Stimulated activated CD4-positive, alpha-beta T cell treated with anti-CD3 and anti-CD28 coated beads, Interleukin-15, amount 100 ng/mL, for 48 hours (primary cell): ENCODE measurements around the gene SERPINE2.
A peak's percentile ranks its signal among the peaks of the same experiment; 100 is the strongest.

ENCODE experiments used
- DNase-seq, 2 donors: peaks; one replicate each; pipeline ENCODE4 v3.0.0-alpha.2; 2020; ENCODE audit warnings: low read depth in 2 of 2

Gene SERPINE2

DNA sequence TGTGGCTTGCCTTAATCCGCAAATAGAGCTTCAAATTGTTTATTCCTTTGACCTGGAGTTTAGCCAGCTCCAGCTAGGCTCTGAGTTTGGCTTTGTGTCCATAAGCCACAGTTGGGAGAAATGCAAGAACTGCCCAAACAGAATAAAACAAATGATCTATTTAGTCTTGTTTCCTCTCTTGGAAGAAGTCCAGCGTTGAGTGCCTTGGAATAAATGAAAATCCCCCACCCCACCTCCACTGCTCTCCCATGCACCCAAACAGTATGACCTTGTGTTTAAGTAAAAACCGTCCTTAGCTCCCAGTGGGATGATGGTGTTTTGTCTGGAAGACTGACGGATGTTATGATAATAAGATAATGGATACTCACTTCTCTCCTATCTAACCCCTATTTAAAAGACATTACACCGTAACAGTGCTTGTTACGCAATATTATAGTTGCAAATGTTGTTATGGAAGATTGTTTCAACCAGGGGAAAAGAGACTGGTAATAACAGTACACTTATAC, 3.2 kb upstream of the SERPINE2 start:
- no peak for DNase-seq

DNA sequence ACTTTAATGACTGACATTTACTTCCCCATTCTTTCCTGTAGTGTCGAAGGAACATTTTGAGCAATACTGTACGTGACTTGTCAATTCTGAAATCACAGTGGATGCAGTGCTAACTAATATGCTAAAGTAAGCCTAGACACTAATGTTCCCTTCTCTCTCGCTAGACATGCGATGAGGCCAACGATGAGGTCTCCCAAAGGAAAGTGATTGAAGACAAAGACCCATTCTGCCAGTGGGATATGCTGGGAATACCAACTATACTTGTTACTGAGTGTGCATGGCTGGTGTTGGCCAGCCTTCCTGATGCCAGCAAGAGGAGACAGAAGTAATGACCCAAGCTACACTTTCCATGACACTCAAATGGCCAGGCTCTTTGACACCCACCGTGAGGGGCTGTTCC, 2.5 kb upstream of the SERPINE2 start:
- DNase-seq: no peak

DNA sequence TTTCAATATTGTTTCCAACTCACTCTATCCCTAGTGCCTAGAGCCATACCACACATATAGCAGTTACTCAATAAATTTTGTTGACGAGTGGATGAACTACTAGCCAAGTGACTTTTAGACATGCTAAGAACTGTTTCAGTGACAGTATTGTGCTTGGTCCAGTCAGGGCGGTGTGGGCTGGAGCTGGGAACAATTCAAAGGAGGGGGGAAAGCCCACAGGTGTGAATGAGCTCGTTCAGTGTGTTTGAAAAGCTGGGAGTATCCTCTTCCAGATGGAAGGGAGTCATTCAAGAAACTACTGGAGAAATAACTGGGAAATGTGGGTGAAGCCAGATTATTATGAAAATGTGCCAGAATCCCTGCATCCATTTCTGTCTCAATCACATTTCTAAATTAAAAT, 1.7 kb upstream of the SERPINE2 start:
- no peak for DNase-seq

DNA sequence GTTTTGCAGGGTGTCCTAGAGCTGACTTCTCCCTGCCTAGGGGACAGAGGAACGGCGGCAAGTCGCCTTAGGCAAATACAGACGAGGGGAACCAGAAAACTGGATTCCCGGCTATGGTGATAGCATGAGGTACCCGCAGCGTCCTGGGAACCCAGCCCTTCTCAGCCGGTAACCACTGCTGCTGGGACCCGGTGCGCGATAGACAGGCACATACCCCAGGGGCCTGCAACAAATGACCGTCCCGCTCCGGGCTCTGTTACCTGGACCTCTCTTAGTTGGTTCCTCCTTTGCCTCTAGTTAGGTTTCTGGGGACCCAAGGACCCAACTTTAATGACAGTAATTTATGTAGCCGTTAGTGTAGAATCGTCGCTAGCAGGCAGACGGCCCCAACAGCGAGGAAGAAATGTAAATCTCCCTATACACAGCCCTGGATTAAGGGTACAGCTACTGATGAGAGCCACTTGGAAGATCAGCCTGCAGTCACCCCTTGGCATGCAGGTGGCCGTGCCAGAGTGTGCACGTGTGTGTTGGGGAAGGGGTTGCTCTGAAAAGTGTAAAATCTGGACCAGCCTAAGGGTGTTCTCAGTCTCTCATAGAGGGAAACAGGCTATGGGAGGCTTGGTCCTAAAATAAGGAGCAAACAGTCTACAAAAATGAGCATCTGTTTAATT, 819 bp upstream of the SERPINE2 start:
- no peak for DNase-seq

DNA sequence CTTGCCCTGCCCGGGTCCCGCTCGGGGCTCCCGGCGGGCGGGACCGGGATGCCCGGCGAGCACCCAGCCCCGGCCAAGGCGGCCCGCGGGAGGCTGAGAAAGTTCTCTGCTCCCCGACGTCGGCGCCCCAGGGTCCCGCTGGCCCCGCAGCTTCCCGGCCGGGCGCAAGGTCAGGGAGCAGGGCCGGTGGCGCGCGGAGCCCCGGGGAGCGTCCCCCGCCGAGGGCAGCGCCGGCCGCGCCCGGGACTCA, 331 bp downstream of the SERPINE2 start:
- no peak for DNase-seq

DNA sequence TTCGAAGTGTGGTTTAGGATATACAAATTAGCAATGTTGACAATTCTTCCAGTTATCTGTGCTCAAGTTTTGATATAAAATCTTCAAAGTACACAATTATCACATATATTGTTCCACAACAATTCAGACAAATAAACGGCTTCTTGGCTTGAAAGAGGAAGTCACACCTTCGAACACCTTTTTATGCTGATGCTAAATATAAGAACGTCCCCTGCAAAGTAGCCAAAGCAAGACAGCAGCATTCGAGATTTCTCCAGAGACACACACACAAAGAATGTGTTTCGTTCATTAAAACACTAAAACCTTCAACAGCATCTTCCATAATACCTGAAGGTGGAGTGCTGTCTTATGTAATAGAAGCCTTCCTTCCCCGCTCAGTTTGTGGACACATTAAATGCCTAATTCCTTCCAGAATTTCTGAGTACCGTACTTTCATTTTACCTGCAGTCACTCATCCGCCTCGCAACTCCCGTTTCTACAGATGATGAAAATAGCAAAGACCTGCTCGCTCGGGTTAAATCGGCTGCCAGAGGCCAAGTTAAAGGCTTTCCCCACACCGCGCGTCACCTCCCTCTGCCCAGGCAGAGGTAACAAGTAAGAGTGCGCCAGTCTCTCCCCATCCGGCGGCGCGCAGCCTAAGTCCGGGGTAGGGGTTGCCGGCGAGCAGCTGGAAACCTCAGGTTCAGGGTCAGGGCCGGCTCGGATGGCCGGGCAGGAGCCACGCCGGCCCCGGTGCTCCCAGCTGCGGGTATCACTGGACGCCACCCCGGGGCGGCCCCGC, 847 bp downstream of the SERPINE2 start:
- peak in 1 of 2 donors; percentile 26 for DNase-seq

DNA sequence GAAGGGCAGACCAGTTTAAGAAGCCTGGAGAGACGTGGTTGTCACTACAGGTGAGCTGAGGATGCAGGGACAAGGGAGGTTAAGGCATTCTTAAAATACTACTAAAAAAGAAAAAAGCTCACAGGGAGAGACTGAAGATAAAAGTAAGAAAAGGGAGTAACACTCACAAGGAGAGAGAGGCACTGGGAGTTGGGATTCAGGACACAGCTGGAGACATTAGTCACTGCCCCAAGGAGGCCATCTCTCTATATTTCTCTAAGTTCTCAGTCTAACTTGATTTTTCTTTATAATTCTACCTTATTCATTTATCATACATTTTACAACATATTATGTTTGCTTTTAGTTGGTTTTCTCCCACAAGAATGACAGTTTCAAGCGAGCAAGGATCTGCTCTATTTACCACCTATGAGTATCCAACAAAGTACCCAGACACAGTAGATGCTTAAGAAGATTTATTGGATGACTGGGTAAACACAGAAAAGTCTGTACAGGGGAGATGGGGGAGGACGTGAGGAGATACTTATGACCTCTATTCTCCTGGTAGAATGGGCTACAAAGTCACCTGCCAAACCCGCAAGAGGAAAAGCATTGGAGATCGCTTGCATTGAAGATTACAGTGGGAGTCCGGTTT, 2.2 kb downstream of the SERPINE2 start:
- DNase-seq: no peak

DNA sequence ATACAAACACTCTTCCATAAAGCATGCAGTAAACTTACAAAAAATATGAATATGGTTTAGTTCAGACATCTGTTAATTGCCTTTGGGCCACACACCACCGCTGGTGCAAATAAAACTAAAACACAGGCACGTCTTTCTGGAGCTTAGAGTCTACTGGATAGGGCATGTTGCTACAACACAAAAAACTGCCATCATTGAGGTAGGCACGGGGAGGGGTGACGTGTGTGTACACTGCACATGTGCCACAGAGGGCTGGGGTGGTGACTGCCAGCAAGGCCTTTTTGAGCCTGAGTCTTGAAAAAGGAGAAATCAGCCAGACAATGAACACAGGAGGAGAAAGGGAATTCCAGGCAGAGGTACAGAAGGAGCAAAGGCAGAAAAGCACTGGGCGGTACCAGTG, 5.1 kb downstream of the SERPINE2 start:
- no peak for DNase-seq

DNA sequence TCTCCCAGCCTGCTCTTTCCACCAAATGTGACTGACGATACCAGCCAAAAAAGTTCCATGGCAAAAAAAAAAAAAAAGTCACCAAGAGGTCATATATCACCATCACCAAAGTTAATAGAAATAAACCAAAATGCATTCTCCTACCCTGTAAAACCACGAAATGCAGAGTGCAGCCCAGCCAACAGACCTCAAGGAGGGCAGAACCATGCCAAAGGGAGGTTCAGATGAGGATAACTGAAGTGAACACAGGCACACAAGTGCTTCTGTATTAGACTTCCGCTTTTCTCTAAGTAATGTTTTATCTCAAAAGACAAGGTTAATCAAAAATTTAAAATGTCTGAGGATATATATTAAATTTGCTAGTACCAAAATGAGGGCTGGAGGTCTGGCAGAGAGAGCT, 5.5 kb downstream of the SERPINE2 start:
- no peak for DNase-seq

DNA sequence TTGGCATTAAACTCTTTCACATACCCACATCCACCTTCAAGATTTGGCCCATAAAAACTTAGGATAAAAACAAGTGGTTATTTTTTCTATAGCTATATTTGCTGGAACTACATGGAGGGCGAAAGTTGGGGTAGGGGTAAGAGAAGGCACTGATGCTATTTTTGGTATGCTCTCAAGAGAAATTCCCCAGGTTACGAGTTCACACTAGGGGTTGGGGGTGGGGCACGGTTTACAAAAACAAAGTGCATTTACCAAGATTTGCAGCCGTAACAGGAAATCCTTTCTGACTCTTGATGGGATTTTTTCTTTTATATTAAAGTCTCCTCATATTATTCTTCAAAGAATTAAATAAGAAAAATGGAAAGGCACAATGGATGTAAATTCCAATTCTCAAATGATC, 6.8 kb downstream of the SERPINE2 start:
- DNase-seq: no peak

DNA sequence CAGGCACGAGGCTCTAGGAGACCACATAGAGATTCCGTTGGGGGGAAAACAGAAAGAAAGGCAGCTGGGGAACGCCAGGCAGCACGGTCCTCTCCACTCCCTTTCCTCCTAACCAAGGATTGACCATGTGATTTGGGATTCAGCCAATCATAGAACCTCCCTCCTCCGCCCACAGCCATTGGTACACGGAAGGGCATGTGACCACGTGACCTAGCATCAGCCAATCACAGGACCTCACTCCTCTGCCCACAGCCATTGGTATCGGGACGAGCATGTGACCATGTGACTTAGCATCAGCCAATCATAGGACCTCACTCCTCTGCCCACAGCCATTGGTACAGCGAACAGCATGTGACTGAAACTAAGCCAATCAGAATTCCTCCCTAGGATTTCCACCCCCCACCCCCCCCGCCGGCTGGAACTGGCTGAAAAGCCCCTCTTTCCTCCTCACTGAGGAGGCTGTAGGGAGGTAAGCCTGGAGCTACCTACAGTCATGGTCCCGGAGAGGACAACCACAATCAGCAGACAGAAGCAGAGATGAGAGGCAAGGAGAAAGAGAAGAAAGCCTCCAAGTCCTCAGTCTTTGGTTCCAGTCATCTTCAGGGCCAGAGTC, 7.6 kb downstream of the SERPINE2 start:
- no peak for DNase-seq

DNA sequence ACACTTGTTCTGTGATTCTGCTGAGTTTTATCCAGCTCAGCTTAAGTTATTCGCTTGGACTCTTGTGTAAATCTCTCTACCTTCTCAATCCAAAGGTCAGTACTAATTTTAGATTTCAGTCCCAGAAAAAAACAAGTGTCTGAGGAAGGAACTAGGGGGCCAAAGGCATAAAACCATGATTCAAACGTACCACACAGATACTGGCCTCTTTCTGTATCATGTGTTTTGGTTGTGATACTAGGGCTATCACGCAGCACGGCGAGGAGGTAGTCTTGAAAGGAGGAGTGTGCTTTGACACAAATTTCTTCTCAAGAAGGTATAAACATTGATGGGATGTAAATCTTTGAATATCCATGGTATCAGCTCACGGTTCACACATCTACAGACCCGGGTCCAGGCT, 8.3 kb downstream of the SERPINE2 start:
- no peak for DNase-seq

DNA sequence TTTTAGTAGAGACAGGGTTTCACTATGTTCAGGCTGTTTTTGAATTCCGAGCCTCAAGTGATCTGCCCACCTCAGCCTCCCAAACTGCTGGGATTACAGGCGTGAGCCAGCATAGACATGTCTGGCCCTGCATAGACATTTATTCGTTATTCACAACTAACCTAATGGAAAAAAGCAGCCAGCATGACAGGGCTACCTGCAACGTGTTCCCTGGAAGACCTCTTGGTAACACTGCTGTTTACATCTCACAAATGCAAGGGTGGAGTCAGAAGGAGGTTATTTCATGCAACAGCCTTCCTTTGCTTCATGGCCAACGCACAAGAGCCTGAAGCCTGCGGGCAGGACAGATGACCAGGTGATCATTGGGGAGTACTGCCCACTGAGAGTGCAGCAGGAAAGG, 9.2 kb downstream of the SERPINE2 start:
- DNase-seq: no peak

DNA sequence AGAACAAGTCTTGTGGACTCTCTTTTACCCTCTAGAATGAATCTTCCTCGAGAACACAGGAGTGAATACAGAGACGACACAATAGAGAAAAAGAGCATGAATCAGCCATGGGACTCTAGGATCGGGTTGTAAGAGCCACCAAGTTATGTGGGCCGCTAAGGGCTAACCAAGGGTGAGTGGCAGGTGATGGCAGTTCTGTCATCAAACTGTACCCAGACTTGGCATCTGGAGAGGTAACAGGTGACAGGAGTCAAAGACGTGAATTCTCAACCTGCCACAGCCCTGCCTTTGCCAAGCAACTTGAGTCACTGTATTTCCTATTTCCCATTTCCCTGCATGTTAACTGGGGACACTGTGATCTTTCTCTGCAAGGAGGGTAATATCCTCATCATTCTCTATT, 11.2 kb downstream of the SERPINE2 start:
- no peak for DNase-seq

DNA sequence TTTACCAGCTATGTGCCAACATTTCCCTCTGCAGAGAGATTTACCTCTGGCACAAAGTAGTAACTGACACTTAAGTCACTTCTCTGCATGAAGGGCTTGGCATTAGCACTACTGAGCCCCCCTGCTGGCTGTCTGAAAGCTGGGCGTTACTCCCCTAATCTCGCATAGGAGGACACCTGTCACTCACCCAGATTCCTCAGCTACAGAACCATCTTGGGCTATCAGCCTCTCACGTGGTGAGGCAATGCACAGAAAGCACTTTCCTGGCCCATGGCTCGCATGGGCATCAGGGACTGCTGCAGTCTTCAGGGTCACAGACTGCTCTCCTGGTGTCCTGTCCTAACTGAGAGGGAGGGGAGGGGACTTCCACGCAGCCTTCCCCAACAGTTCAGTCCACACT, 12.0 kb downstream of the SERPINE2 start:
- DNase-seq: no peak

DNA sequence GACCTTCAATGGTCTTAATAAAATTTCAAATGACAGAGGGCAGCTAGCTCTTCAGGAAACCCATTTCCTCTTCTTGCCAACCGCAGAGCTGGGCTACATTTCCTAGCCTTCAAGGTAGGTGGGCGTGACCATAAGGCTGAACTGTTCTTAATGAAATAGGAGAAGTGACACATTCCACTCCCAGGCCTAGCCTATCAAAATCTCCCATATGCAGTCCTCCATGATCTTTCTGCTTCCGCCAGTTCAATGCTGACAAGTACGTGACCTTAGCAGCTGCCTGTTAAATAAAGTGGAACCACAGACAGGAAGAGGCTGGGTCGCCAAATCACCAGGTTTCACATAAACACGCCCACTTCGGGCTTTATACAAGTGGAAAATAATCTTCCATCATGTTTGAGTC, 13.2 kb downstream of the SERPINE2 start:
- peak; percentile 54 to 56 for DNase-seq

DNA sequence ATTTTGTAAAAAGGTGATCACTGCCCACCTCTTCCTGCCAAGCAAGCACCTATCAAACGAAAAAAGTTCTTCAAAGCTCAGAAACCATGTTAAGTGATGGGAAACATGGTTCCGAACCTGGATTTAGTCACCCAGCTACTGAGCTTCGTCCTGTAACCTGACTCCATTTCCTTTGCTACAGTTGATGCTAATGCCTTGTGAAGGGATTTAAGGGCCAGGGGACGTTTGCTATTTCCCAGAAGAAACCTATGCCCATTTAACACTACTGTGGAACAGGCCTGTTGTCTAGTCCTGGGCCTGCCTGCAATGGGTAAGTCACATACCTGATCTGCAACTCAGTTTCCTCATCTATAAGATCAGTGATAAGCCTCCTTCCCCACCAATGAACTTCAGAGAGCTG, 14.8 kb downstream of the SERPINE2 start:
- no peak for DNase-seq

DNA sequence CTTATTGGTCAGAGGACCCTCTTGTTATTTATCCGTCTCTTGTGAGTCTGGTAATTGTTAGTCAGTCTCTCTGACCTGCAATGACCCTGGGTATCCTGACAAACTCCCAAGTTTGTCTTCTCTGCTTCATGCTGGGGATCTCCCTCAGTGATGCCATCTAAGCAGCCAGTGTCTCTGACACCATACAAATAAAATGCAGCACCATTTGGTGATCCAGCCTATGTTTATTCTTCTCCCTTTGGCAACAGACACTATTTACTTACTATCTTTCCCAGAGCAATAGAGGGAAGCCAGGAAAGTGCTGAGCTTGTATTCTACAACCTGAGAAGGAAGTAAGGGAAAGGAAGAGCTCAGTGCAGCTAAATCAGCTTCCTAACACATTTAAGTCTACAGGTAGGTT, 15.9 kb downstream of the SERPINE2 start:
- DNase-seq: no peak

DNA sequence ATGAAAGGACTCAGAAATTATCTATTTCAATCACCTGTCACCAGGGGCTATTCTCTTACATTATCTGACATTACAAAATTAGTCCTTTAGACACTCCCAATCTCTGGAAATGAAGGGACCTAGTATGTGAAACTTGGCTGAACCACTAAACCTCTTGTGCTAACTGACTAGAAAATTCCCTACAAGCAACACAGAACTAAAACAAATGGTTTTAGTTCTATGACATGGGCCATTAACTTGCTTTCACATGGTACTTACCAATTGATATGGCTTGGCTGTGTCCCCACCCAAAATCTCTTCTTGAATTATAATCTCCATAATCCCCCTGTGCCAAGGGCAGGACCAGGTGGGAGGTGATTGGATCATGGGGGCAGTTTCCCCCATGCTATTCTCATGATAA, 16.6 kb downstream of the SERPINE2 start:
- DNase-seq: no peak

DNA sequence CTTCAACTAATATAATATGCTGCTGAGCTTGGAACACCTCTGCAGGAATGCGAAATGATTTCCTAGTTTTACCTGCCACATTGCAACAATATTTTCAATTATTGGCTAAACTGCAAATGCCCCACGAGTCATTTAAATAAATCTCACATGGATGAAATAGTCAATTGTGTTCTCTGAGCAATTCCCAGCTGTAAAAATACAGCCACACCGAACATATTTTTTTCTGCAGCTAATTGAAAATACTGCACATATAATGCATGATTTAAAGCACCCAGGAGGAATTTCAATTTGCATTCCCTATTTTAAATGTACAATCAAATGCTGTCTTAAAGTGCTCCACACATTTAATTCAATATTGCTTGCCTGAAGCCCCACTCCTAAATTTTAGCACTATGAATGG, 18.6 kb downstream of the SERPINE2 start:
- no peak for DNase-seq

DNA sequence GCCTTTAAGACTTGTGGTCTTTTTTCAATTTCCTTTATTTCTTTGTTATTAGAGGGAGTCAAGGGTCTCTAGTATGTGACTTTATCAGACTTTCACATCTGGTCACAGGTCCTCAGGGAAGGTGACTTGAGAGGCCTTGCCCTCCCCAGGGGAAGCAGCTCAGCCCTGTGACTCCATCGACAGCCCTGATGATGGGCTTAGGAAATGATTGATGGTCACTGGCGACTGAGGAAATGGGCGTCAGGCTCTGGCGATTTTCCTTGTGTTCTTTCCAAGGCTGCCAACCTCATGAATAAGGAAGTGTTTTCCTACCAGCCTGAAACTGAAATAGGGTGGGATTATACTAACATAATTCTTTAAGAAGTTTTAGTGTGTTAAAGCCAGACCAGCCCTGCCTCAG, 21.1 kb downstream of the SERPINE2 start:
- DNase-seq: no peak

DNA sequence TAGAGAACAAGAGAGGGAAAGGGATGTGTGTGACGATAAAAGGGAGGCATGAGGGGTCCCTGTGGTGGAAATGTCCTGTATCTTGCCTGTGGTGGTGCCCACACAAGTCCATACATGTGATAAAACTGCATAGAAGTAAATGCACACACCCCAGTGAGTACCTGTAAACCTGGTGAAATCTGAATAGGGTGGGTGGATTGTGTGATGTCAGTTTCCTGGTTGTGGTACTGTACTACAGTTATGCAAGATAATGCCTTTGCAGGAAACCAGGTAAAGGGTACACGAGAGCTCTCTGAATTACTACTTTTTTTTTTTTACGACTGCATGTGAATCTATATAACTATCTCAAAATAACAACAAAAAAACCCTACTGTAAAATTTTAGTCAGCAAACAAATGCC, 22.1 kb downstream of the SERPINE2 start:
- no peak for DNase-seq

DNA sequence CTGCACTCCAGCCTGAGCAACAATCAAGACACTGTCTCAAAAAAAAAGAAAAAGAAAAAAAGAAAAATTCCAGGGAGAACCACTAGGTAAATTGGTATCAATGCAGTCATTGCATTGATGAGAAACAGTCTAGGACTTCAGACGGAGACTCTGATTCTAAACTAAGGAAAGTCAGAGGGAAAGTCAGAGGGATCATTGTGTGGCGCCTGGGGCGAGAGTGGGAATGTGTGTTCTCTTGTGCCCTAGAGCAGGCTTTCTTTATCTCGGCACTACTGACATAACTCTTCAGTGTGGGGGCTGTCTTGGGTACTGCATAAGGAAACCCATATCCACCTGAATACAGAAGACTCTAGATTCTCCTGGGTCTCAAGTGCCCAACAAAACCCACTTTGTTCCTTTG, 24.8 kb downstream of the SERPINE2 start:
- DNase-seq: no peak
